Naive B cell (primary cell): ENCODE results near the gene KRTAP10-9. TPM values are rescaled to one million over a fixed set of nuclear protein-coding genes. Genes with fewer than 3 reads are reported as not detected.
"Not testable (repeated sequence)": the region's sequence is repeated elsewhere in the genome, so short reads cannot be mapped to it uniquely, and the experiment has no call there.

ENCODE experiments used
- ATAC-seq, 2 donors: fragments of 150-1000 bp; cut with Tn5 transposase; 2 replicates each; pipeline ENCODE4 v1.10.0; 2021; ENCODE audit warnings: low read depth in 2 of 2, mild to moderate bottlenecking in 2 of 2, moderate library complexity in 2 of 2
- DNase-seq: peaks from one replicate; pipeline ENCODE4 v3.0.0; 2022
- H3K27ac Mint-ChIP-seq, 6 donors: one replicate each; pipeline ENCODE4 v1.8.0; 2020 to 2022; ENCODE audit warnings: mild to moderate bottlenecking in 6 of 6, mixed read lengths in 6 of 6, moderate library complexity in 5 of 6, inconsistent platforms in 2 of 6
- H3K27me3 Mint-ChIP-seq, 3 donors: one replicate each; pipeline ENCODE4 v1.8.0; 2021 to 2022; ENCODE audit warnings: mixed read lengths in 3 of 3, mild to moderate bottlenecking in 1 of 3
- H3K36me3 Mint-ChIP-seq, 2 donors: one replicate each; pipeline ENCODE4 v1.8.0; 2020 to 2022; ENCODE audit warnings: mixed read lengths in 2 of 2, inconsistent platforms in 1 of 2, mild to moderate bottlenecking in 1 of 2
- H3K4me1 Mint-ChIP-seq, 3 donors: one replicate each; pipeline ENCODE4 v1.8.0; 2020 to 2022; ENCODE audit warnings: mixed read lengths in 3 of 3, inconsistent platforms in 1 of 3, mild to moderate bottlenecking in 1 of 3, moderate library complexity in 1 of 3
- H3K4me3 Mint-ChIP-seq, 8 donors: one replicate each; pipeline ENCODE4 v1.8.0; 2020 to 2022; ENCODE audit warnings: mild to moderate bottlenecking in 8 of 8, mixed read lengths in 8 of 8, moderate library complexity in 8 of 8, inconsistent platforms in 2 of 8
- H3K9me3 Mint-ChIP-seq, 7 donors: one replicate each; pipeline ENCODE4 v1.8.0; 2020 to 2022; ENCODE audit warnings: mixed read lengths in 7 of 7, mild to moderate bottlenecking in 5 of 7, inconsistent platforms in 2 of 7, moderate library complexity in 1 of 7
- polyA plus RNA-seq, 6 donors: library from polyadenylated mRNA; unstranded; fragments of 300-500 nt; fragmentation: Illumina TruSeq; gene quantifications; one replicate each; pipeline ENCODE4 v1.2.3, GENCODE V29; 2021; ENCODE audit warnings: low read depth in 6 of 6

The KRTAP10-9 gene
- polyA plus RNA-seq, 6 donors from 2014 or later: not detected

DNA sequence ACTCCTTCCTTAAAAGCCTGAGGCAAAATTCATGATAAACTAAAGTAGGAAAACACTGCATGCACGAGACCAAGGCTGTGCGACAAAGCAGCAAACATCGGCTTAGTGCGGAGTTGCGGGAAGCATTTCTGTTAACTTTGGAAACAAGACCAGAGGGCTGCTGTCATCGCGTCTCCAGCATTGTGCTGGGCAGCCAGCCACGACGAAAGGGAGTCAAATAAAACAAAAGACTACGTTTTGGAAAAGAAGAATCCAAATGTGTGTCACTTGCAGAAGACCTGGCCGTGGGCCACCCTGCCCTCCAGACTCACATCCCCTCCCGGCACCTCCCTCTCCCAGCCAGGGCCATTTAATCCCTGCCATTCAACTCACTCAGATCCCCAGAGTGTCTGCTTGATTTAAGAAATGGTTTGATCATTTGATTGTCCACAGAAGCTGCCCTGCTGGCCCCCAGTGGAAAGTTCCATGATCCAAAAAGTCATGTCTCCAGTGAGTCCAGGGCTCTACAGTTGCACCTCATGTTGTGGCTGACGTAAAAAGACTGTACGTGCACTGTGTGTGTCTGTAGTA lies 16.9 kb downstream of the KRTAP10-9 start:
- Mint-ChIP-seq H3K27ac (no peak overlapping the region), H3K27me3 (peaks cover 22 to 46% (median 41%) of the 10 kb centered on the region in 3 donors), H3K4me1 (no peaks in the 10 kb centered on the region), H3K4me3 (peak overlapping the region in 1 of 8 donors; percentile 57), H3K9me3 (peaks cover 24 to 63% (median 49%) of the 10 kb centered on the region in 7 donors), H3K36me3 (peaks cover 14 to 37% of the 10 kb centered on the region in 2 donors)
- DNase-seq: no peak
- ATAC-seq: no peak

GRCh38 chr21:44644878-44645277 lies 18.0 kb downstream of the KRTAP10-9 start:
- H3K36me3 Mint-ChIP-seq: peaks cover 14 to 37% of the 10 kb centered on the region in 2 donors
- no peak overlapping the region for H3K4me3 Mint-ChIP-seq
- ATAC-seq (no peak), DNase-seq (no peak)
- H3K27ac Mint-ChIP-seq: no peak overlapping the region
- H3K27me3 Mint-ChIP-seq: peaks cover 21 to 37% (median 33%) of the 10 kb centered on the region in 3 donors
- no peaks in the 10 kb centered on the region for H3K4me1 Mint-ChIP-seq
- H3K9me3 Mint-ChIP-seq: peaks cover 24 to 60% (median 49%) of the 10 kb centered on the region in 7 donors

DNA sequence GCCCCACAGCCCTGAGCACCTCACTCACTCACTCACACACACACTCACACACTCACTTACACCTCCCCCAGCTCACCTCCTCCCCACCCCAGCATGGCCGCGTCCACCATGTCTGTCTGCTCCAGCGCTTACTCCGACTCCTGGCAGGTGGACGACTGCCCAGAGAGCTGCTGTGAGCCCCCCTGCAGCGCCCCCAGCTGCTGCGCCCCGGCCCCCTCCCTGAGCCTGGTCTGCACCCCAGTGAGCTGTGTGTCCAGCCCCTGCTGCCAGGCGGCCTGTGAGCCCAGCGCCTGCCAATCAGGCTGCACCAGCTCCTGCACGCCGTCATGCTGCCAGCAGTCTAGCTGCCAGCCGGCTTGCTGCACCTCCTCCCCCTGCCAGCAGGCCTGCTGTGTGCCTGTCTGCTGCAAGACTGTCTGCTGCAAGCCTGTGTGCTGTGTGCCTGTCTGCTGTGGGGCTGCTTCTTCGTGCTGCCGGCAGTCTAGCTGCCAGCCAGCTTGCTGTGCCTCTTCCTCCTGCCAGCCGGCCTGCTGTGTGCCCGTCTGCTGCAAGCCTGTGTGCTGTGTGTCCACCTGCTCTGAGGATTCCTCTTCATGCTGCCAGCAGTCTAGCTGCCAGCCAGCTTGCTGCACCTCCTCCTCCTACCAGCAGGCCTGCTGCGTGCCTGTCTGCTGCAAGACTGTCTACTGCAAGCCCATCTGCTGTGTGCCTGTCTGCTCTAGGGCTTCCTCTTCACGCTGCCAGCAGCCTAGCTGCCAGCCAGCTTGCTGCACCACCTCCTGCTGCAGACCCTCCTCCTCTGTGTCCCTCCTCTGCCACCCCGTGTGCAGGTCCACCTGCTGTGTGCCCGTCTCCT lies 19.7 kb downstream of the KRTAP10-9 start, which contains the start of gene KRTAP10-11:
Gene KRTAP10-11, plus strand, starts transcription at position 49 of the 856 bp plus-strand sequence. Its CDS starts 45 bp downstream, at position 94.
- Mint-ChIP-seq H3K27me3 (peaks cover 7 to 23% (median 15%) of the 10 kb centered on the region in 3 donors), H3K9me3 (peaks cover 17 to 44% (median 36%) of the 10 kb centered on the region in 7 donors), H3K36me3 (peaks cover 9 to 27% of the 10 kb centered on the region in 2 donors)
- DNase-seq, ATAC-seq, H3K4me1 Mint-ChIP-seq, H3K4me3 Mint-ChIP-seq, H3K27ac Mint-ChIP-seq: not testable (repeated sequence)

DNA sequence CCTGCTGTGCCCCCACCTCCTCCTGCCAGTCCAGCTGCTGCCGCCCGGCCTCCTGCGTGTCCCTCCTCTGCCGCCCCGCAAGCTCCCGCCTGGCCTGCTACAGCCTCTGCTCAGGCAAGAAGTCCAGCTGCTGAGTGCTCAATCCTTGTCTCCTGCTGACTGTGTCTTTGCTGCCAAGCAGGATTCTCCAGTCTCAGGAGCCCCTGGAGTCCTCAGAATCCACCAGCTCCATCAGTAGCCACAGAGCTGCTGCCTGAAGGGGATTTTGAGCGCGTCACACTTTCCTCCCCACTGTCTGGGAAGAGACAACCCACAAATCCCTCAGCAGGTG lies 20.3 kb downstream of the KRTAP10-9 start:
- ATAC-seq (no peak), DNase-seq (no peak)
- H3K4me3 Mint-ChIP-seq: no peak overlapping the region
- peaks cover 7 to 20% (median 12%) of the 10 kb centered on the region in 3 donors for H3K27me3 Mint-ChIP-seq
- no peaks in the 10 kb centered on the region for H3K4me1 Mint-ChIP-seq
- peaks cover 9 to 23% of the 10 kb centered on the region in 2 donors for H3K36me3 Mint-ChIP-seq
- H3K27ac Mint-ChIP-seq: no peak overlapping the region
- peaks cover 15 to 41% (median 34%) of the 10 kb centered on the region in 7 donors for H3K9me3 Mint-ChIP-seq

DNA sequence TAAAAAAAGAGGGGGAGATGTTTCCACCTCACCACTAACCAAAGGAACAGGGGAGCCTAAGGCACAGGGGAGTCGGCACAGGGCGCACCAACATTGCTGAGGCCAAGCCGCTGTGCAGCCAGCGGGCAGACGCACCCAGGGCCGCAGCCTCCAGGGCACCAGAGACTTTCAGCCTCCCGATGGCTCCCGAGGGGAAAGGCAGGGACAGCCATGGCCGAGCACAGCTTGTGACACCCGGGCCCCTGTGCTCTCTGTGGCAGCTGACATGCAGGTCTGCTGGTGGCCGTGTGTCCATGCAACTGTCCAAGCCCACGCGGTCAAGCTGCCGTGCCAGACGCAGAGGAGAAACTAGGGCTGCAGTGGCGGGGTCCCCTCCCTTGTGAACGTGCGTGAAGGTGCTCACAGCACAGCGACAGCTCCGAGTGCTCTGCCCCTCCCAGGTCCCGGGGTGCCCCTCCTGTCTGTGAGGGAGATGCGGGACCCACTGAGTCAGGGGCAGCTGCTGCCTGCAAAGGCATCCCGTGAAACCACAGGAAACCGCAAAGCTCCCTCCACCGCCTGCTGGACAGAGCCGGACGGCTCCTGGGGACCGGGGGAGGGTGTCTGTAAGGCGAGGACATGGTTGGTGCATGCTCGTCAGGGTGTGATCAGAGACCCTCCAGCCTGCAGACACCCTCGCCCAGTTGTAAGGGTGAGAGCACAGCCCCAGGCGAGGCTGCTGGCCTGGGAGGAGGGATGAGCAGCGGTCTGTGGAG lies 21.8 kb downstream of the KRTAP10-9 start:
- peaks cover 4 to 18% (median 16%) of the 10 kb centered on the region in 3 donors for H3K27me3 Mint-ChIP-seq
- H3K4me1 Mint-ChIP-seq: peaks cover 0 to 2% (median 0%) of the 10 kb centered on the region in 3 donors
- H3K27ac Mint-ChIP-seq: no peak overlapping the region
- ATAC-seq (no peak), DNase-seq (no peak)
- peaks cover 8 to 9% of the 10 kb centered on the region in 2 donors for H3K36me3 Mint-ChIP-seq
- no peak overlapping the region for H3K4me3 Mint-ChIP-seq
- H3K9me3 Mint-ChIP-seq: peaks cover 8 to 29% (median 23%) of the 10 kb centered on the region in 7 donors

DNA sequence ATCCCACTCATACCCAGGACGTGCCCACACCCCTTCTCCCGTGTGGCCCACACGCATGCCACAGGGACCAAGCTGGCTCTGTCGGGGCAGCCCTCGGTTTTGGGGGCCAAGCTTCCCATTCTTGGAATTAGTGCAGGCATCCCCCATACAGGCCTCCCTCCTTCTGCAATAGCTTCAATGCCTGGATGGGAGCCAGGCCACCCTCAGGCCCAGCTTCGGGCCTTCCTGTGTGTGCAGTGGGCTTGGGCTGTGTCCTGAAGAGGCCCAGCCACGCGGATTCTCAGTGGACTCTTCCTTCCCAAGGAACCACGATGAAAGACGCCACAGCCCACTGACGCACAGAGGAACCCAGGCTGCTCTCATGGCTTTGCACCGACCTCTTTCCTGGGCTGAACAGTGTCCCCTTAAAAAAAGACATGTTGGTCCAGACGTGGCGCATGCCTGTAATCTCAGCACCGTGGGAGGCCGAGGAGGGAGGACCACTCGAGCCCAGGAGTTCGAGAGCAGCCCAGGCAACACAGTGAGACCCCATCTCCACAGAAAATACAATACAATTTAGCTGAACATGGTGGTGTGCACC lies 22.7 kb downstream of the KRTAP10-9 start:
- no peak overlapping the region for H3K4me3 Mint-ChIP-seq
- peaks cover 0 to 22% (median 15%) of the 10 kb centered on the region in 7 donors for H3K9me3 Mint-ChIP-seq
- H3K27me3 Mint-ChIP-seq: peaks cover 0 to 21% (median 18%) of the 10 kb centered on the region in 3 donors
- DNase-seq (no peak), ATAC-seq (no peak)
- H3K4me1 Mint-ChIP-seq: peaks cover 0 to 2% (median 0%) of the 10 kb centered on the region in 3 donors
- no peak overlapping the region for H3K27ac Mint-ChIP-seq
- H3K36me3 Mint-ChIP-seq: peaks cover 2 to 5% of the 10 kb centered on the region in 2 donors

- peaks cover 0 to 21% (median 10%) of the 10 kb centered on the region in 7 donors for H3K9me3 Mint-ChIP-seq
- H3K27me3 Mint-ChIP-seq: peaks cover 0 to 21% (median 18%) of the 10 kb centered on the region in 3 donors
- DNase-seq (no peak), ATAC-seq (no peak)
- no peak overlapping the region for H3K4me3 Mint-ChIP-seq
- no peaks in the 10 kb centered on the region for H3K36me3 Mint-ChIP-seq
- H3K4me1 Mint-ChIP-seq: peaks cover 0 to 2% (median 0%) of the 10 kb centered on the region in 3 donors
- no peak overlapping the region for H3K27ac Mint-ChIP-seq
These were observed 23.5 kb downstream of the KRTAP10-9 start for GRCh38 chr21:44650265-44650972.

DNA sequence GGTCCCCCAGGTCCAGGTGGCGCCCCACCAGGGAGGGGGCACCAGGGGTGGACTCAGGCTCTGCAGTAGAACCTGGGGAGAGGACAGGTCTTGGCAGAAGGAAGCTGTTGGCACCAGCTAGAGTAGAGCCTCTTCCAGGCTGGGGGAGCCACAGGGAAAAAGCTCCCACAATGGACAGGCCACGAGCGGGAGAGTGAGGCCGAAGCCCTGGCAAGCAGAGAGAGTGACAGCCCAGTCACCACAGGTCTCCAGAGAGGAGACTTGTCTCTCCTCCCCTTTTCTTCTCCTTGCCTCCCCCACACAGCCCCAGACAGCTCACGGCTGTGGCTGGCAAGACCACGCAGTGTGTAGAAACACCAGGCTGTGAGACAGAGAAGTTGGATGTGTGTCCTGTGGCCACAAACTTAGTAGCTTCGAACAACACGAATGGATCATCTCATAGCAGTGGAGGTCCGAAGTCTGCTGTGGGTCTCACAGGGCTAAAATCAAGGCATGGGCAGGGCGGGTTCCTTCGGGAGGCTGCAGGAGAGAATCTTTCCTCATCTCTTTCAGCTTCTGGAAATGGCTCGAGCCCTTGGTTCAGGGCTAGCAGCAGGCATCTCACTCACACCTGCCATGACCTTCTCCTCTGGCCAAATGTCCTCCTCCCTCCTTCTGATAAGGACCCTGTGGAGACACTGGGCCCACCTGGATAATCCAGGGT lies 24.2 kb downstream of the KRTAP10-9 start:
- Mint-ChIP-seq H3K4me3 (peak overlapping the region in 1 of 8 donors; percentile 10), H3K36me3 (peaks cover 0 to 3% of the 10 kb centered on the region in 2 donors), H3K27me3 (peaks cover 0 to 22% (median 18%) of the 10 kb centered on the region in 3 donors), H3K4me1 (peaks cover 0 to 2% (median 0%) of the 10 kb centered on the region in 3 donors), H3K9me3 (peaks cover 2 to 23% (median 10%) of the 10 kb centered on the region in 7 donors), H3K27ac (no peak overlapping the region)
- no peak for ATAC-seq
- DNase-seq: no peak

DNA sequence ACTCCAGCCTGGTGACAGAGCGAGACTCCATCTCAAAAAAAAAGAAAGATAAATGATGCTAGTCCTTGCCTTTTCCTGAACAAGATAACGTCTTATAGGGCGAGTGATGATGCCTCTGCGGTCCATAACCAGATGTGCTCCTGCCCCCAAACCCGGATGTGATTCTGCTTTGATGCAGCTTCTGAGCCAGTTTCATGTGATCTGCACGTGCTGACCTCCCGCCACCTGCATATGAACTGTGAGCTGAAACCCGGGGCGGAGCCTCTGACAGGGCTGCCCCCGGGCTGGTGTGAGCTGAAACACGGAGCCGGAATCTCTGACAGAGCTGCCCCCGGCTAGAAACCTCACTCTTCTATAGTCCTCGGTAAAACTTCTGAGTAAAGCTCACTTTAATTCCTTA lies 26.2 kb downstream of the KRTAP10-9 start:
- ATAC-seq (no peak), DNase-seq (no peak)

DNA sequence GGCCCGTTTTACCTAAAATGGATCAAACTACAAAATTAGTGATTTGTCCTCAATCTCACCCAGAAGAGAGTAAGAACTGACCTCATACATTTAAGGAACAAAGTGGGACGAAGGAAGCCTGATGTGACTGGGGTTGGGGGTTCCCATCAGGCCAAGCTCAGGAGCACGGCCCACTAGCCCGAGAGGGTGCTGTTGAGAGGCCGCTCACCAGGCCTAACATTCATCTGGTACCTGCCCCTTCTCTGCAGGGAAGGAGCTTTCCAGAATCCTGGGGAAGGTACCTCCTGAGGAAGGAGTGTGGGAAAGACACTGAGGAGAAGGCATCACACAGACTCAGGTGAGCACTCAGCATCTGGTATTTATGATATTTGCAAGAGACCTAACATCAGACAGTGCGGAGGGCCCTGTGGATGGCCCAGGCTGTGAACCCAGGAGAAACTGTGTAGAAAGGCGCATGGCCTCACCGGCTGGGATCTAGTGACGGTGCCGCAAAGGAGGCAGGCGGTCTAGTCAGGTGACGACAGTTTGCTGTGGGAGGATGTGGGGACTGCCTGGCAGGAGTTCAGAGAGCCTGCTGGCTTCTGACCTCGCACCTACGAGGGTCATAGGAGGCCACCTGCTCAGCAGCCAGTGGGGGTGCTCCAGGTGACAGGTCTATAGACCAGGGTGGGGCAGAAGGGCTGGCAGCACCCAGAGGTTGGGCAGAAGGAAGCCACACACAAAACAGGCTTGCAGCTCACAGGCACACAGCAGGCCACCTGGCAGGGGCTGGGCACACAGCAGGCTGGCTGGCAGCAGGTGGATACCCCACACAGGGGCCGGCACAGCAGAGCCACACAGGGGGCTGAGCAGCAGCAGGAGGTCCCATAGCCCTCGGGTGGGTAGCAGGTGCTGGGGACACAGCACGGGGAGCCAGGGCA lies 27.0 kb downstream of the KRTAP10-9 start:
- peaks cover 15 to 45% (median 27%) of the 10 kb centered on the region in 7 donors for H3K9me3 Mint-ChIP-seq
- no peak overlapping the region for H3K27ac Mint-ChIP-seq

More for the DNA sequence above, 26.2 kb downstream of the KRTAP10-9 start:
- Mint-ChIP-seq H3K4me3 (no peak overlapping the region), H3K9me3 (peaks cover 11 to 43% (median 23%) of the 10 kb centered on the region in 7 donors), H3K4me1 (peaks cover 0 to 2% (median 0%) of the 10 kb centered on the region in 3 donors), H3K27me3 (peaks cover 18 to 30% (median 20%) of the 10 kb centered on the region in 3 donors), H3K36me3 (peaks cover 6 to 23% of the 10 kb centered on the region in 2 donors), H3K27ac (no peak overlapping the region)

DNA sequence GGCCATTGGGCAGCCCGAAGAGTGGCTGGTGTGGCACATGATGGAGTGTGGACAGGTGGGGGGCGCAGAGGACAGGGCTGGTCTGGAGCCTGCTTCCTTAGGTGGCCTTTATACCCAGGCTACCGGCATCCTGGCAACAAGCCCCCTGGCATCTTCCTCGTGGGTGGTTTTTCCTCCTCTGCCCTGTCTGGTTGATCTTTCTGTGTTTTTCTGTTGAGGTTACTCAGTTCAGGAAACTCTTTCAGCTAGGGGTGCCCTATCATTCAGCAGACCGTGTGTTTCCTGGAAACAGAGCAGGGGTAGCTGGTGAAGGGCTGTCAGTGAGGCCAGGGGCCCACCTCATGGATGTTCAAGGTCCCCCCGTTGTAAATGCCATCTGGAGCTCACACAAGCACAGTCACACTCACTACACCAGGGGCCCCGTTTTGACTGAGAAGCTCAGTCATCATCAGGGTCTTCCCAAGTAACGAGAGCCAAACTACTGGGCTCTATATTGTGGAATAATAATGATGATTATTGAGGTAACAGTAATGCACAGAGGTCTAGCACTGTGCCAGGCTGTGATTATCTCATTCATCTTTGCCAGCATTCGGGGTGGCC lies 27.8 kb downstream of the KRTAP10-9 start, which contains the start of gene KRTAP12-4:
Gene KRTAP12-4, minus strand, starts transcription at position 84 of the 600 bp plus-strand sequence. Its CDS starts 45 bp downstream, at position 39.
- Mint-ChIP-seq H3K27ac (no peak within 1 kb of the TSS), H3K27me3 (peaks cover 27 to 42% (median 29%) of the 10 kb centered on the region in 3 donors), H3K4me3 (no peak within 1 kb of the TSS), H3K4me1 (peaks cover 0 to 2% (median 0%) of the 10 kb centered on the region in 3 donors), H3K36me3 (peaks cover 7 to 29% of the 10 kb centered on the region in 2 donors), H3K9me3 (peaks cover 15 to 46% (median 27%) of the 10 kb centered on the region in 7 donors)
- ATAC-seq (no peak), DNase-seq (no peak)

More for the DNA sequence above, 27.0 kb downstream of the KRTAP10-9 start:
- ATAC-seq (no peak), DNase-seq (no peak)
- H3K27me3 Mint-ChIP-seq: peaks cover 24 to 38% (median 25%) of the 10 kb centered on the region in 3 donors
- H3K4me3 Mint-ChIP-seq: no peak overlapping the region
- H3K4me1 Mint-ChIP-seq: peaks cover 0 to 2% (median 0%) of the 10 kb centered on the region in 3 donors
- peaks cover 6 to 29% of the 10 kb centered on the region in 2 donors for H3K36me3 Mint-ChIP-seq
